Panc1 (cell line): ENCODE results near the gene POLR2F. TPM values are rescaled to one million over a fixed set of nuclear protein-coding genes. Genes with fewer than 3 reads are reported as not detected.

ENCODE experiments used
- ATAC-seq: fragments of 200-7000 bp; cut with Tn5 transposase; 2 replicates; pipeline ENCODE4 v1.9.1; 2020; ENCODE audit warnings: mild to moderate bottlenecking, moderate library complexity
- BruUV-seq: library from RNA; stranded (reverse); fragments of 400-500 nt; replicated peaks from 2 replicates; lab custom pipeline; 2021; lab: Mats Ljungman, UMichigan
- CTCF ChIA-PET: fragments of 300-600 bp; sonication (Branson Sonifier 250); formaldehyde crosslinking; loops from one replicate; lab custom pipeline; 2022; ENCODE audit warnings: antibody characterized with exemption; lab: Charles Lee
- POLR2A ChIA-PET: fragments of 300-600 bp; sonication (Branson Sonifier 250); formaldehyde crosslinking; loops from one replicate; lab custom pipeline; 2022; ENCODE audit warnings: antibody characterized with exemption; lab: Charles Lee
- DNase-seq: peaks from one replicate; pipeline ENCODE4 v3.0.0-alpha.2; 2010; ENCODE audit warnings: low read depth, low spot score
- H3K27ac ChIP-seq: 2 replicates; pipeline ENCODE4 v1.5.1; 2011; ENCODE audit warnings: mild to moderate bottlenecking, low read length, inconsistent platforms
- H3K27me3 ChIP-seq: fragments of 200-500 bp; sonication (Bioruptor generic); 2 replicates; pipeline ENCODE4 v1.6.0; 2014; ENCODE audit warnings: low read length, inconsistent platforms; ENCODE audit not compliant: control insufficient read depth, insufficient read depth
- H3K36me3 ChIP-seq: fragments of 200-500 bp; sonication (Bioruptor generic); 2 replicates; pipeline ENCODE4 v1.5.1; 2014; ENCODE audit warnings: inconsistent platforms, mild to moderate bottlenecking, low read length, moderate library complexity; ENCODE audit not compliant: control insufficient read depth, insufficient read depth
- H3K4me1 ChIP-seq: 2 replicates; pipeline ENCODE4 v1.5.1; 2011; ENCODE audit warnings: inconsistent platforms, mild to moderate bottlenecking, low read length, moderate library complexity; ENCODE audit not compliant: control insufficient read depth, insufficient read depth
- H3K4me3 ChIP-seq, 2 experiments: 2 replicates each; pipeline ENCODE4 v1.5.1; 2011 to 2012; ENCODE audit warnings: low read depth in 2 of 2, low read length in 2 of 2, mild to moderate bottlenecking in 2 of 2, inconsistent platforms in 1 of 2, moderate library complexity in 1 of 2
- H3K9me3 ChIP-seq: fragments of 200-500 bp; sonication (Bioruptor generic); 2 replicates; pipeline ENCODE4 v1.5.1; 2014; ENCODE audit warnings: low read depth, mild to moderate bottlenecking, inconsistent platforms, low read length, moderate library complexity; ENCODE audit not compliant: control insufficient read depth, insufficient read depth
- CTCF ChIP-seq: fragments of 450-650 bp; IDR thresholded peaks from 2 replicates; pipeline ENCODE4 v1.5.1; 2017; ENCODE audit warnings: mild to moderate bottlenecking
- POLR2AphosphoS5 ChIP-seq: IDR thresholded peaks from 2 replicates; pipeline ENCODE4 v1.6.1; 2012; ENCODE audit warnings: mild to moderate bottlenecking, low read depth, low read length, moderate library complexity
- REST ChIP-seq, 2 experiments: IDR thresholded peaks; 2 replicates each; pipeline ENCODE4 v1.6.1; 2011 to 2012; ENCODE audit warnings: low read depth in 2 of 2, control low read depth in 1 of 2, low read length in 1 of 2, mild to moderate bottlenecking in 1 of 2, moderate library complexity in 1 of 2; ENCODE audit not compliant: insufficient read depth in 1 of 2
- SIN3A ChIP-seq: IDR thresholded peaks from 2 replicates; pipeline ENCODE4 v1.6.1; 2012; ENCODE audit warnings: low read depth, mild to moderate bottlenecking, low read length, moderate library complexity, borderline replicate concordance; ENCODE audit not compliant: insufficient read depth
- TCF7L2 ChIP-seq: IDR thresholded peaks from 2 replicates; pipeline ENCODE4 v1.6.1; 2011; ENCODE audit warnings: mild to moderate bottlenecking, low read depth, low read length, inconsistent platforms
- in situ Hi-C: cut with HindIII; loops from 2 replicates; pipeline ENCODE4 v1.10.0; 2016; ENCODE audit warnings: low sequenced_read_pairs, low pct_unique_long_range_greater_than_20kb
- intact Hi-C: fragments of 100-400 bp; cut with micrococcal nuclease; formaldehyde crosslinking; loops from one replicate; pipeline ENCODE4 v1.10.0; 2022; ENCODE audit not compliant: unreplicated experiment
- total RNA-seq: library from RNA; stranded (reverse); gene quantifications from one replicate; pipeline ENCODE4 v1.2.1, GENCODE V29; 2021; ENCODE audit not compliant: unreplicated experiment

The POLR2F gene
- total RNA-seq, 1 experiment from 2014 or later, result 89.7 TPM

- H3K4me3 ChIP-seq, result no peak overlapping the region
- TF ChIP-seq TCF7L2 (no peak), CTCF (peak; percentile 91)
- no peaks in the 10 kb centered on the region for H3K36me3 ChIP-seq
- POLR2A ChIA-PET, result interaction anchor here (0.6 kb wide), 1 partner anchor 100 kb away, joined by 3 read pairs; no protein-coding TSS in a partner anchor
- DNase-seq (peak; percentile 67), ATAC-seq (peak; percentile 97)
- H3K27ac ChIP-seq, result no peak overlapping the region
- in situ Hi-C loops, result no loop called here
- peaks cover 11% of the 10 kb centered on the region for H3K4me1 ChIP-seq
- no peaks in the 10 kb centered on the region for H3K27me3 ChIP-seq
- intact Hi-C loops, result no loop called here
- no peaks in the 10 kb centered on the region for H3K9me3 ChIP-seq
- no TSS peak for BruUV-seq
- CTCF ChIA-PET, result interaction anchor here (0.5 kb wide), 1 partner anchor 27 kb away, joined by 3 read pairs; no protein-coding TSS in a partner anchor
Observed at GRCh38 chr22:37933711-37934376, 19.7 kb upstream of the POLR2F start.

- ATAC-seq (no peak), DNase-seq (no peak)
- POLR2A ChIA-PET, result no interaction called here
- Histone ChIP-seq H3K4me1 (no peaks in the 10 kb centered on the region), H3K36me3 (no peaks in the 10 kb centered on the region), H3K4me3 (no peak overlapping the region), H3K9me3 (no peaks in the 10 kb centered on the region), H3K27me3 (no peaks in the 10 kb centered on the region), H3K27ac (no peak overlapping the region)
- BruUV-seq, result no TSS peak
- intact Hi-C loops (no loop called here), in situ Hi-C loops (no loop called here)
- CTCF ChIA-PET, result no interaction called here
- no peak for TF ChIP-seq POLR2AphosphoS5
- no peak for TF ChIP-seq SIN3A
- no peak for TF ChIP-seq REST (IDR thresholded peaks at IDR 0.05; ENCODE audit: insufficient read depth in 1 of 2, low read depth in 2 of 2, low read length in 1 of 2)
- no peak for TF ChIP-seq CTCF
- TF ChIP-seq TCF7L2, result no peak
Observed at GRCh38 chr22:37940698-37941376, 12.7 kb upstream of the POLR2F start.
